ENCODE data around the gene POU6F2. TPM values are rescaled to one million over a fixed set of nuclear protein-coding genes. Genes with fewer than 3 reads are reported as not detected.

The POU6F2 gene
- total RNA-seq, 4 donors from 2014 or later = 0.91 TPM; not detected in 3

GRCh38 chr7:39212876-39213275 lies 235.2 kb downstream of the POU6F2 start:
- Histone ChIP-seq H3K27ac (no peak overlapping the region), H3K9me3 (no peaks in the 10 kb centered on the region), H3K4me1 (no peaks in the 10 kb centered on the region), H3K36me3 (no peaks in the 10 kb centered on the region), H3K4me3 (no peak overlapping the region), H3K27me3 (no peaks in the 10 kb centered on the region)
- intact Hi-C loops (cut with DNase I; ENCODE audit: low total_unique reads) = no loop called here
- DNase-seq = no peak
- TF ChIP-seq POLR2A (IDR thresholded peaks at IDR 0.05) = no peak
- TF ChIP-seq CTCF (IDR thresholded peaks at IDR 0.05) = no peak

GRCh38 chr7:39217783-39218182 lies 240.1 kb downstream of the POU6F2 start:
- intact Hi-C loops (cut with DNase I; ENCODE audit: low total_unique reads) = no loop called here
- H3K27ac ChIP-seq = no peak overlapping the region
- H3K9me3 ChIP-seq = no peaks in the 10 kb centered on the region
- no peaks in the 10 kb centered on the region for H3K4me1 ChIP-seq
- no peaks in the 10 kb centered on the region for H3K36me3 ChIP-seq
- no peak for DNase-seq
- TF ChIP-seq CTCF (IDR thresholded peaks at IDR 0.05) (no peak), POLR2A (IDR thresholded peaks at IDR 0.05) (no peak)
- no peak overlapping the region for H3K4me3 ChIP-seq
- H3K27me3 ChIP-seq = no peaks in the 10 kb centered on the region

GRCh38 chr7:39219869-39220268 lies 242.2 kb downstream of the POU6F2 start:
- H3K27me3 ChIP-seq = no peaks in the 10 kb centered on the region
- H3K4me1 ChIP-seq = no peaks in the 10 kb centered on the region
- no peak for TF ChIP-seq POLR2A (IDR thresholded peaks at IDR 0.05)
- no peak for TF ChIP-seq CTCF (IDR thresholded peaks at IDR 0.05)
- intact Hi-C loops (cut with DNase I; ENCODE audit: low total_unique reads) = no loop called here
- no peak overlapping the region for H3K27ac ChIP-seq
- no peak for DNase-seq
- no peaks in the 10 kb centered on the region for H3K9me3 ChIP-seq
- no peaks in the 10 kb centered on the region for H3K36me3 ChIP-seq
- no peak overlapping the region for H3K4me3 ChIP-seq

GRCh38 chr7:39221901-39222300 lies 244.2 kb downstream of the POU6F2 start:
- TF ChIP-seq POLR2A (IDR thresholded peaks at IDR 0.05) = no peak
- no peak for TF ChIP-seq CTCF (IDR thresholded peaks at IDR 0.05)
- DNase-seq = no peak
- Histone ChIP-seq H3K9me3 (no peaks in the 10 kb centered on the region), H3K27ac (no peak overlapping the region), H3K36me3 (no peaks in the 10 kb centered on the region), H3K4me3 (no peak overlapping the region), H3K4me1 (no peaks in the 10 kb centered on the region), H3K27me3 (no peaks in the 10 kb centered on the region)
- intact Hi-C loops (cut with DNase I; ENCODE audit: low total_unique reads) = no loop called here

- intact Hi-C loops (cut with DNase I; ENCODE audit: low total_unique reads) = no loop called here
- no peak overlapping the region for H3K27ac ChIP-seq
- TF ChIP-seq POLR2A (IDR thresholded peaks at IDR 0.05) (no peak), CTCF (IDR thresholded peaks at IDR 0.05) (no peak)
- no peaks in the 10 kb centered on the region for H3K4me1 ChIP-seq
- H3K36me3 ChIP-seq = no peaks in the 10 kb centered on the region
- DNase-seq = no peak
- no peaks in the 10 kb centered on the region for H3K9me3 ChIP-seq
- H3K27me3 ChIP-seq = no peaks in the 10 kb centered on the region
- no peak overlapping the region for H3K4me3 ChIP-seq
Observed at GRCh38 chr7:39228946-39229345, 251.2 kb downstream of the POU6F2 start.
